ENCODE results near the gene FGFR2.

The FGFR2 gene

DNA sequence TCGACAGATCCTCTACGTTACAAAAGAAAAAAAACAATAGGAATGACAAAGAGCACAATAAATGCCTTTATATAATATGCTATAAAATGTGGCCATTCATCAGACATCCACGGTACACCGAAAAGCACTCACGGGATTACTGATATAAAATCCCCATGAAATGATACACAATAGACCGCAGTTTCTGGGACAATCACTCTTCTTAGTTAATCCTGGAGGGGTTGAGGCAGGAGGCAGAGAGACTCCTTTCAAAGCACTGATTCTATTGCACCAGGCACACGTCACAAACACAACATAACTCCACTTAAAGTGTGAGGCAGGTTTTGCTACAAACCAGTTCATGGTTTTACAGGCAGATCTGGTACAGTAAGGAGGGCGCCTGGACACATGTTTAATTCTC, 113.8 kb downstream of the FGFR2 start:
- no peak for DNase-seq

DNA sequence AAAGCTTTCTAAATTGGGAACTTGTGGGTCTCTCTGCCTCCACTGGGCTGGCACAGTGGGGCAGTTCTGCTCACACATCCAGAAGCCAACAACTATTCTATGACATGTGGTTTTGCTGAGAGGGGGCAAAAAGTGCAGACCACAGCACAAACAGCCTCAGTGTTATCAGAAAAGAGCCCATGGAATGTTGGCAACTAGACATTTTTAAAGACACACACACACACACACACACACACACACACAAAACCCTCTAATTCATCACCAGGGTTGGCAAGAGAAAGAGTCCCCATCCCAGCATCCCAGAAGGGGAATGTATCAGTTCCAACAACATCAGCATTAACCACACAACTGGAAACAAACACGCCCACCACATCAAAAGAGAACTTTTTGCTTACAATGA, 117.1 kb downstream of the FGFR2 start:
- DNase-seq, result no peak

DNA sequence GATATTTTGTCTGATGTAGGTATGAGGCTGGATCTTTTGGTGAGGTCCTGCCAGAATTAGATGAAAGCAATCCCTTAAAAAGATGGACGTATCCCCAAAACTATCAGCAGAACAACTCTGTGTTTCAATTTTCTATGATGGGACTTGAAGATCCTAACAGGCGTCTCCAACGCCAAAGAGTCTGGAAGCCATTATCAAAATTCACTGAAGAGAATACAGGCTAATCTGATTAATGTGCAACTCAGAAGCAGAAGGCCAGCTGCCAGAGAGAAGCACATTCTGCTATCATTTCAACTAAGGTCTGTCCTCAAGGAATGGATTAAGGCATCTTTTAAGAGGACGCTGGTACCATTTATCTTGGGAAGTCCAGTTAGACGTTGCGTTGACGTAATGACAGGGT, 119.7 kb downstream of the FGFR2 start:
- no peak for DNase-seq

DNA sequence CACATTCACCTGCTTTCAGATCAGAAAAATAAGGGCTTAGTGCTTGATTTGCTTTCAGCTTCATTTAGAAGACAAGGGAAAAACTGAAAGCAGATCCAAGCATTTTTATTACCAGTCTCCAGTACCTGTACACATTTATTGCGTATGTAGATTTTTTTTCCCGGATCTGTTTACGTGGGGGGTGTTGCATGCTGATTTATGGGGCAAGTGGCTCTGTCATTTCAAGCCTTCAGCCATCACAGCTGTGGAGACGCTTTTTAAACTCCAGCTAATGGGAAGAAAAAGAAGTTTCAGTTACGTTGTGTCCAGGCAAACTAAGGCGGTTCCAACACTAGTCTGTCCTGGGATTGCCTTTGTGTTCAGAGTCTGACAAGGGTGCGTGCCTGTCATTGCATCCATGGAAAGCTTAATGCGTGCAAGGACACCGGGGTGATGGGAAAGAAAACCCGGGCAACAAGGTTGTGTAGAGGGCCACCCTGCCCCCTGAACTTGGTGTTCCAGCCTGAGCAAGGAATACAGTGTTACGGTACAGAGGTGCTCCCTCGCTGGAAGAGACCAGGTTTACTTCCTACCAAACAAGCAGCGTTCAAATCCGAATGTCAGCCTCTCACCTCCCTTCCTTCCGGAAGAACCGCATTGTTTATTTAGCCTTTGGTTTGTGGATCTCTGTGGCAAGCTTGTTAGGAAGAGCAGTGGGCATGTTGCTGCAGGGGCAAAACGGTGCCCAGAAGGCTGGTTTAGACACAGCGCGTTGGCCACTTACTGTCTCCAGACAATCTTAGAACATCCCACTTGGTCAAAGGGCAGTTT, 128.2 kb downstream of the FGFR2 start:
- DNase-seq, result no peak

DNA sequence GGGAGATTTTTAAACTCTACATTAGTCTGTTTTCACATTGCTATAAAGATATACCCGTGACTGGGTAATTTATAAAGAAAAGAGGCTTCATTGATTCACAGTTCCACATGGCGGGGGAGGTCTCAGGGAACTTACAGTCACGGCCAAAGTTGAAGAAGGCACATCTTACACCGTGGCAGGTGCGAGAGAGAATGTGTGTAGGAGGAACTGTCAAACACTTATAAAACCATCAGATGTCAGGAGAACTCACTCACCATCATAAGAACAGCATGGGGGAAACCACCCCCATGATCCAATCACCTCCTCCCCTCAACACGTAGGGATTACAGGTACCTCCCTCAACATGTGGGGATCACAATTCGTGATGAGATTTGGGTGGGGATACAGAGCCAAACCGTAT, 129.5 kb downstream of the FGFR2 start:
- DNase-seq, result no peak

DNA sequence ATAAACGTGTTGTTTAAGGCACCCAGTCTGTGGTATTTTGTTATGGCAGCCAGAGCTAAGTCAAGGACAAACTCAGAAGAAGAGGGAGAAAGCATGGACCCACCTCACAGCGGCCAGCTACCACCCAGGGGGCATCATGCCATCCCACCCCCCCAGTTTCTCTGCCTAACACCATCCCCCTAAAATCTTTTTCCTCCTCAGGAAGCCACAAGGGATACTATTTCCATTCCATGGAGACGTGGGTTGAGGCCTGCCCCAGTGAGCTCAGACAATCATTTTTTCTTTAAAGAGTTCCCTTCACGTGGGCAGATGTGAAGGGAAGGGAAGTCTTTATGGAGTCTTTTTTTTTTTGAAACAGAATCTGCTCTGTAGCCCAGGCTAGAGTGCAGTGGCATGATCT, 131.8 kb downstream of the FGFR2 start:
- no peak for DNase-seq

DNA sequence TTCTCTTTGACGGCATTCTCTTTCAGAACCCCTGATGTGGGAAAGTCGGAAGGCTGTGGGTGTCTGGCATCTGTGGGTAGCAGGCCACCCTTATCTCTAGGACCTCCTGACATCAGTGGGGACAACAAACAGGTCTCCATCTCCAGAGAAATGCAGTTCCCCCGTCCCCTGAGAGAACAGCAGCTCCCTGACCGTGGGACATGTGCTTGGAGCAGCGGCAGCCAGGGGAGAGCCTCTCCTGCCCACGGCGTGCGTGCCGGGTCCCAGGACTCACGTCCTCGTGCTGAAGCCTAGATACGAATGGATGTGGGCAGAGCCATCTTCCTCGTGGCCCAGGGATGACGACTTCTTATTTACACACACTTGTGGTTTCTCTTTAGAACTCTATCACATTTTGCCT, 133.0 kb downstream of the FGFR2 start:
- DNase-seq, result no peak

DNA sequence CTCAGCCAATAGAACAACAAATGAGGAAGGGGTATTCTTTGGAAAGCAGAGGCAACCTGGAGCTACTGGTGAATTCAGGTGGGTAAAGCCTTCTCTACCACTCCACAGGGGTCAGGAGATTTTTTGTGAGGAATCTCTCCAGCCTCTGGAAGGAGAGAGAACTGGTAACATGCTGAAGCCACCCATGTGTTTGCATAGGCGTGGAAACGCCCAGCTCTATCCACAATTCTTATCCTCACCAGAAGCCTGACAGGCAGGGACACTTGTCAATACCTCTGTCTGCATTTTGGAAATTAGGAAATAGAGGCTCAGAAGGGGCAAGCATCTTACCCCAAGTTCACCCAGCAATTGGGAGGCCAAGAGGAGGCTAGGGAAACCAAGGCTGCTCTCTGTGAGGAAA, 133.7 kb downstream of the FGFR2 start:
- DNase-seq, result no peak

DNA sequence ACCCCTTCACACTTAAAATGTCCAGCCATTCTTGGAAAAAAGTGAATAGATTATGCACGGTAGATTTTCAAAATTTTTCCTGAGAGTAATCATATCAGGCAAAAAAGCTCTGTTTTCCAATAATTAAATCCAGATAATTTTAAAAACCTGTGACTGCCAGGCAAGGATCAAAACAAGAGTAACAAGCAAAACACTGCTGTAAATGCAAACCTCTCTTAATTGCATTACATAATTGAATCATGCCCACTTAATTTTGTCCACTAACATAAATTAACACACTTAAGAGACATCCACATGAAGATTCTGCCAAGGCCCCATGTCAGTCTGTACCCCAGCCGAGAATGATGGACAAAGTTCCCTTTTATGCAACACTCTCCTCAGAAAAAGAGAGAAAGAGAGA, 135.3 kb downstream of the FGFR2 start:
- DNase-seq, result no peak

DNA sequence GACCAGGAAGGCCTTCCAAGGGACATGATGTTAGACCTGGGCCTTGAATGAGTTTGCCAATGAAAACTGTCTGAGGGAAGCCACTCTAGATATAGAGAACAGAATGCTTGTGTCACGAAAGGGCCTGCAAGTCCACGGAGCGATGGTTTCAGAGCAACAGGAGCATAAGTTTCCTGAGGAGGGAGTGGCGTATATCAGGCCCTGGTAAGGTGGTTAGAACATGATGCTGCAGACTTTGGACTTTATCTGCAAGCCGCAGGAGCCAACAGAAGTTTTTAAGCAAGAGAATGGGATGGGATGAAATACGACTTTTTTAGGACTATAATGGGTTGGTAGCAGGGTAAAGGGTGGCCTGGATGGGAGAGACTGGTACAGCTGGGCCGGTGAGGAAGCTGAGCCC, 136.0 kb downstream of the FGFR2 start:
- DNase-seq, result no peak

DNA sequence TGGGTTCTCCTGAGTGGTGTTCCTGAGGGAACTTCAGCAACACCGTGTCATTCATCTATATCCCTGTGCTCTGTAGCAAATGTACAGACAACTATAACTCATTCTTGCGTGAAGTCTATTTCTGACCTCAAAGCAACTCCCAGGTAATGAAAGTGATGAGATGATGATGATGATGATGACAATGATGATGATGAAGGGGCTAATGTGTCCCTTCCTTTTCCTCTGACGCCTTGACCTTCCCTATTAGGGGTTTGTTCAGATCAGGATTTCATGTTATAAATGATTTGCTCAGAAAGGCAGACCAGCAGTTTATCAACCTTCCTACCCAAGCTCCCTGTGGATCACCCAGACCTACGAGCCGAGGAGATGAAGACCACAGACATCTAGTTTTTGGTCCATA, 136.9 kb downstream of the FGFR2 start:
- no peak for DNase-seq

DNA sequence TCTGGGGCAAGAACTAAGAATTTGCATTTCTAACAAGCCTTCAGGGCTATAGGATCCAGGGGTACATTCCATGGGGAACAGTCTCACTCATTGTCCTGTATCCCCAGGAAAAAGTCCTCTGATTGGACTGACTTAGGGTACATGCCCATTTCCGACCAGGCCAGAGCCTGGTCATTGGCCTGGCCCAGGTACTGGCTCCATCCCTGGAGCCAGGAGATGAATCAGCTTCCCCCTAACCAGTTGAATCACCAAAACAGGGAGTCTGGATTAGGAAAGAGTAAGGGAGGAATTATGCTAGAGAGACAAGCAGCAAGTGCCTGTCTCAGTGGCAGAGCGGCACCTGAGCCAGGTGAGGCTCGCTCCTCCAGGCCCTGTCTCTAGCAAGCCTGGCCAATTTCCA, 137.5 kb downstream of the FGFR2 start:
- no peak for DNase-seq

DNA sequence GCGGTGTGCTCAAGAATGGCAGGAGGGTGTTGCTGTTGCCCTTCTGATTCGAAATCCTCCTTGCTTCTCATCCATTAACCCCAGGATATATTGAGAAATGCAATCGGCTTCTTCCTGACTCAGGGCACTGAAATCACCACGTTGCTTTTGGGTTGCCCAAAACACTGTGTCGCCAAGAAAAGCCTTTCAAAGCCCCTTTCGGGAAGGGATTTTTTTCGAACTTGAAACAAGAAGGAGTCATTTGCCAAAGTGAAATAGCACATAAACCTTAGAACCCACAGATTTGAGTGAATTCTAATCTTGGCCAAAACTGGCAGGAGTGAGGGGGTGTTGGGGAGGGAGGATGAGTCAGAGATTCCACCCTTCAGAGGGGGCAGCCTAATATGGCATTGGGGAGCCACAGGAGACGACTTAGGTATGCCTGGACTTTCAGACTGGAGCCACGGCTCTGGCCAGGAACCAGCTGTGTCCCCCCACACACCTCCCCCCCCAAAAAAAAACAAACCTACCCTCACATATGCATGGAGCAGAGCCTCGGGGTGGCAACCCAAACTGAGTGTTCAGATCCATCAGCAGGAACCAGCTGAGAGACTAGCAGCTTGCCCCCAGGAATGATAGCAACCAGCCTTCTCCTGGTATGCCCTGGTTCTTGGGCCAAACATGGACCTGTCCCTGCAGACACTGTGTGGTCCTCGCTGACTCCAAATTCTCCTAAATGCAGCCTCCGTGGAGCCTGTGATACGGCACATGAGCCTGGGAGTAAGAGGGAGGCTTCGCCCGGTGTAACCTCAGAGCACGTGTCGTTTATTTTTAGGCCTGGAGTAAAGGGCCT, 138.4 kb downstream of the FGFR2 start:
- DNase-seq, result no peak

DNA sequence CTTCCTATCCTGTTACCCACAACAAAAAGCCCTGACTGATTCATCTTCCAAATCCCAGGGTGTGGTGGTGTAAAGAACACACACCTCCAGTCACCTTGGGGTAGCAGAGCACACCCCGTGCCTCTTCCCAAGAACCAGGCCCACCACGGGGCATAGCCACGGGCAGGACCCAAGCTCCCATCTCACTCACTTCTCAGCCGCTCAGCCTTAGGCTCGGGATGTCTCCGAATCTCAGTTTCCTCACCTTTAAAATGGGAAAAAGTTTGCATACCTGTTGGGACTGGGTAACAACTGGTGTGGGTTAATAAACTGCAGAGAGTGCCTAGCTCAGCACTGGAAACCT, 139.0 kb downstream of the FGFR2 start:
- DNase-seq, result no peak

DNA sequence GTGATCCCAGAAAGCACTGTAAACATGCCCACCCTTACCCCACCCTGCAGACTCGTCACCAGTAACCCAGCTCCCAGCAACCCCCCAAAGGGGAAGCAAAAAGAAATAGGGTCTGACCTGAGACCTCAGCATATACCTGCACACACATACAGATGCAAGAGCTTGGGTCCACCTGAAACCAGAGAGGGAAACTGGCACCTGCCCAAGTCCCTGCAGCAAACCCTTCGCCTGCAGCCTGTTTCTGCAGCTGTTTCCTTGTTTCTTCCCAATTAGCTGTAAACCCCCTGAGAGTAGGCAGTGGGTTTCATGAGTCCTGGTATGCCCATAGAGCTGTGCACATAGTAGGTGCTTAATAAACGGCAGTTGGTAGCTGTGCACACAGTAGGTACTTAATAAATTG, 140.5 kb downstream of the FGFR2 start:
- DNase-seq, result no peak

DNA sequence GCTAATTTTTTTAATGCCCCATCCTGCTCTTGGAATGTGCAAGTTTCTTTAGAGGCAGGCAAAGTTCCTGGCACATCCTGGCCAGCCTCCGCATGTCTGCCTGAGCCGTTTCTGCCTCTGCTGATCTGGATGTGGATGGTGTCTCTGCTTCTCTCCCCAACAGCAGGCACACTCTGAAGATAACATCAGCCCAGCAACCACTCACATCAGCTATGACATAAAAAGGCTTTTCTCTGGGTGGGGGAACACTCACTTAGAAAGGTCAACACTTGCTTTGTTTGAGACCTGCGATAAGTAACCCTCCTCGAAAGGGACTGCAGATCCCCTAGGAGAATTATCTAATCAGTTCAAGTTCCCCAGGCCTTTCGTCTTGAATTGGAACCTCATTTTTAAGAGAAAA, 142.9 kb downstream of the FGFR2 start:
- no peak for DNase-seq

DNA sequence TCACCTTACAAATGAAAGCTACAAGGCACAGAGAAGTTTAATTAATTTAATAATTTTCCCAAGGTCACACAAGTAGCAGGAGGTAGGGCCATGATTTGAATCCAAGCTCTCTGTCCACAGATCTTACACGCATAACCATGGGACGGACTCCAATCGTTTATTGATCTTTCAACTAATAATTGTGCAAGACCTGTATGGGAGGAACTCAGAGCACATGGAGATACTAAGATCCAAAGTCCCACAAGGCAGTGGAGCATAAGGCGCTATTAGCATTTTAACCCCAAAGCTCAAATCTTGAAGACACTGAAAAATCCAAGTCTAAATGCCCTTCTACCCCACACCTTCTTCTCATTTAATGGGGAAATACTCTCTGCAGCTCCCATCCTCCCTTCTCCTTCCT, 143.5 kb downstream of the FGFR2 start:
- no peak for DNase-seq

DNA sequence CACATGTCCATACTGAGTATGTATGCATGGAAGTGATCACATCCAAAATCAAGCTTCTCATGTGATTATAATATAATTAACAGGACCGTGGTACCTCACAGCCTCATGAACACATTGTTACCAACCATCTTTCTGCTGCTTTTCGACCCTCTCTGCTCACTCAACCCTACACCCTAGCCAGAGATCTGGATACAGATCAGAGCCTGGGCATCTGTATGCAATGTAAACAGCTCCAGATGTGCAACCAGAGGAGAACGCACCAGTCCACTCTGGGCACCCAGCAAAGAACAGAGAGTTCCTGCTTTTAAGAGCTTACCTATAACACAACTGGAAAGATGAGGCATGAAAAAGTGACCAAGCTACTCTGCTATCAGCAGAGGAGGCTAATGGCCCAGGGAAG, 145.1 kb downstream of the FGFR2 start:
- DNase-seq, result no peak

DNA sequence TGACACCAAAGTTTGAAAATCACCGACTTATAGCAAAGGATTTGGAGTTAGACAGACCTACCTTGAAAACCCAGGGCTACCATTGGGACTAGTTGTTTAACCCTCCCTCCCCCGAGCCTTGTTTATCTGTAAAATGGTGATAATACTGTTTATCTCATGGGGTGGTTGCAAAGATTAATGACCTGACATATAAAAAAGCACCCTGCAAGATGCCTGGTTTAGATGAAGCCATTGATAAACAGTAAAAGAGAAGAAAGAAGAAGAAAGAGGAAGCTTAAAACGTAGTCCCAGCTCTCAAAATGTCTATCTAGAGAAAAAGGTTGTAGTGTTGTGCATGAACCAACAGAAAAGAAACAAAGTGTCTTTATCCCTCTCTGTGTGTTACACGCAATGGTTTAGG, 145.7 kb downstream of the FGFR2 start:
- DNase-seq, result no peak

DNA sequence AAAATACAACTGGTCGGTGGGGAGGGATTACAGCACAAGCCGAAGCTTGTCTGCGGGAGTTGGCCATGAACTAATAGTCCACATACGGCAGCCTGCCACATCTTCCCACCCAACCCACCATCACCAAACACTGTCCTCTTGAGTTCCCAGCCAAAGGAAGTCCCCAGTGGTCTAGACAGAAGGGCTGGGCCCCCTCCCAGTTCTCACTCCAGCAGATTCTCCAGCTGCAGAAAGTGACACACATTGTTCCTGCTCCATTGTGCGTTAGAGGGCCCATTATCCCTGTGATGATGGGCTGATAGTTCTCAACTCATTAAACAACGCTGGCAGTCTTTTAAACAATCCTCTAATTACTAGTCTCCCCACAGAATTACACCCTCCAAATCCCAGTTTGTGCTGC, 148.0 kb downstream of the FGFR2 start:
- DNase-seq, result no peak

DNA sequence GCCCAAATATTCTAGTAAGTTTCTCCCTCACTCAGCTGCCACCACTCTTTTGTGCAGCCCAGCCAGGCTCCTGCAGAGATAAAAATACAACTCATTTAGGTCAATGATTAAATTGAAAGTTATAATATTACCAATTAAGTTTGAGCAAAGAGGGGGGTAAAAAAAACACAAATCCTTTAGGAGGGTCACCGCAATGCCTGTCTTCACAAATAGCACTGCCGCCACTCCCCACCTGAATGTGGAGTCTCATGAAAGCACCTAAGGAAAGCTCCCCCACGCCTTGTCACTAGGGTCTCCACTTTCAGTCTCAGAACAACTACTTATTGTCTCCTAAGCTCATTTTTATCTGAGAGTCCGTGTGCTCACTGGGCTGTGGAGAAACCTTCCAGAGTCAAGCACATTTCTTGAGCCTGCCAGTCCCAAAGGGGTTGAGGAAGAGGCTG, 148.7 kb downstream of the FGFR2 start:
- no peak for DNase-seq

DNA sequence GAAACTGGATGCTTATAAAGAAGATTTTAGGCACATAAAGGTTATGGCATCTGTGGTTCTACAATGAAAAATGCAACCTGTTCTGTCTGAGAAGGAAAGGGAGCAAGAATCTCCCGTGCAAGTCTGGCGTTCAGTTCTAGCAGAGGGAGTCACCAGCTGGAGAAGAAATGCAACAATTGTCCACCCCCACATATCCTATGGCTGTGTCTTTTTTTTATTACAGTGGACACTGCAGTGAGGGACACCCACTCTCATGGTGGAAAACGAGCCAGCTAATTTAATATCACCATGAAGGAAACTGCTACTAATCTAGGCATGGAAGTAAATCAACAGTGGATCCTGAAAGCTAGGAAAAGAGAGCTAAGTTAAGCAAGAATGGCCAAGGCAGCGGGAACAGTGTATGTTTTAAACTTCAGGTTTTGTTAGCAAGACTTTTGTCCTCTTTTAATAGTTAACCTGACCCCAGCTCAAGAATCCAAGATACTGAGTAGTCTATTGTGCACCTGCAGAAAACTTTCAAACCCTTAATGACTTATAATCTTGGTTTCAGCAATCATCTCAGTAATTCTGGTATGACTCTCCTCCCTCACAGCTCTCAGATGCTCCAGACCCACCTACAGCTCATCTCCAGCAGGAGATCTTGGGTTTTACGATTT, 149.3 kb downstream of the FGFR2 start:
- no peak for DNase-seq

DNA sequence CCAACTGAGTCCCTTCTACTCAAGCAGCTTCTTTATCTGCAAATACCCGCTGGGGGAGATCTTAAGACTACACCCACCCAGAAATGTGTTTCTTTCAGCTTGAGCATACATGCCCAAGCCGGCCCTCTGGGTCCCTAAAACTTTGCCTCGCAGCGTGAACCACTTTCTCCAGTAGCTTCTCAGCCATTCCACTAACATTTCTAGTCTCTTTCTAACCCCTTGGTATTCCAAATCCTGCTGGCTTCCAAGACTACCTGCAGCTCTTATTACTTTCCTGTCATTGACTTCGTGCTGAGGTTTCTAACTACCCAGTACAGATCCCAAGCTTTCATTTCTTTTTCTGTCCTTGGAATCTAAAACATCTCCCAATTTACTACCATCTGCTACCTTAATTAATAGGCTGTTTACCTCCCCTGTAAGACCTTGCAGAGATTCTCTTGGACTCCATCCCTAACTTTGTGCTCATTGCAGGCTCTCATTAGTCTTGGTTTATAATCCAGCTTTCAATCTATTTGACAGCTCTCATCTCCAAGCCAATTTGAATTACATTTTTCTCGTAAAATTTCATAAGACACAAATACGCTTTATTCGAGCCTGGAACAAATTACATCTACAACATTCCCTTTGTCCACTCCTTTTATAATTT, 153.6 kb downstream of the FGFR2 start:
- DNase-seq, result no peak

Measured in stimulated activated naive CD4-positive, alpha-beta T cell treated with Interleukin-2 at 50 U/mL for 16 hours (primary cell).